Activated CD4-positive, alpha-beta T cell treated with anti-CD3 and anti-CD28 coated beads for 4 hours (primary cell): ENCODE results near the gene MTOR.
"Not testable (repeated sequence)": the region's sequence is repeated elsewhere in the genome, so short reads cannot be mapped to it uniquely, and the experiment has no call there.

ENCODE experiments used
- DNase-seq, 2 donors: peaks; one replicate each; pipeline ENCODE4 v3.0.0-alpha.2; 2020

MTOR gene

GRCh38 chr1:11214698-11215380 is 47.5 kb downstream of the MTOR start:
- no peak for DNase-seq

GRCh38 chr1:11211925-11212587 is 50.3 kb downstream of the MTOR start:
- no peak for DNase-seq

- no peak for DNase-seq
These were observed 50.9 kb downstream of the MTOR start for GRCh38 chr1:11211461-11211860.

GRCh38 chr1:11207898-11208611 is 54.3 kb downstream of the MTOR start:
- no peak for DNase-seq

GRCh38 chr1:11204396-11205190 is 57.8 kb downstream of the MTOR start:
- DNase-seq = no peak

GRCh38 chr1:11198851-11199594 is 63.3 kb downstream of the MTOR start:
- DNase-seq = no peak

- DNase-seq = no peak
These were observed 64.1 kb downstream of the MTOR start for GRCh38 chr1:11198257-11198656.

GRCh38 chr1:11197359-11197758 is 65.0 kb downstream of the MTOR start:
- no peak for DNase-seq

GRCh38 chr1:11196945-11197344 is 65.4 kb downstream of the MTOR start:
- no peak for DNase-seq

- DNase-seq = no peak
These were observed 67.8 kb downstream of the MTOR start for GRCh38 chr1:11194407-11195176.

- DNase-seq = no peak
These were observed 69.0 kb downstream of the MTOR start for GRCh38 chr1:11193376-11193775.

- no peak for DNase-seq
These were observed 73.4 kb downstream of the MTOR start, which contains the start of gene ANGPTL7 for GRCh38 chr1:11188858-11189451. ANGPTL7 (plus strand) TSS chr1:11189355; CDS start chr1:11189580, 225 bp downstream.

GRCh38 chr1:11188381-11188780 is 74.0 kb downstream of the MTOR start:
- DNase-seq = no peak

GRCh38 chr1:11187931-11188330 is 74.4 kb downstream of the MTOR start:
- DNase-seq = no peak

GRCh38 chr1:11187494-11187893 is 74.9 kb downstream of the MTOR start:
- DNase-seq = no peak

- no peak for DNase-seq
These were observed 75.4 kb downstream of the MTOR start for GRCh38 chr1:11187000-11187399.

GRCh38 chr1:11184973-11185372 is 77.4 kb downstream of the MTOR start:
- no peak for DNase-seq

- no peak for DNase-seq
These were observed 79.5 kb downstream of the MTOR start for GRCh38 chr1:11182884-11183283.

GRCh38 chr1:11180342-11180744 is 82.0 kb downstream of the MTOR start:
- DNase-seq = no peak

GRCh38 chr1:11179749-11180148 is 82.6 kb downstream of the MTOR start:
- DNase-seq = not testable (repeated sequence)

GRCh38 chr1:11179125-11179524 is 83.2 kb downstream of the MTOR start:
- DNase-seq = no peak
